ENCODE measurements around the gene CNTNAP2. TPM values are rescaled to one million over a fixed set of nuclear protein-coding genes. Genes with fewer than 3 reads are reported as not detected.

Gene CNTNAP2
- total RNA-seq, 4 donors from 2014 or later, result not detected

DNA sequence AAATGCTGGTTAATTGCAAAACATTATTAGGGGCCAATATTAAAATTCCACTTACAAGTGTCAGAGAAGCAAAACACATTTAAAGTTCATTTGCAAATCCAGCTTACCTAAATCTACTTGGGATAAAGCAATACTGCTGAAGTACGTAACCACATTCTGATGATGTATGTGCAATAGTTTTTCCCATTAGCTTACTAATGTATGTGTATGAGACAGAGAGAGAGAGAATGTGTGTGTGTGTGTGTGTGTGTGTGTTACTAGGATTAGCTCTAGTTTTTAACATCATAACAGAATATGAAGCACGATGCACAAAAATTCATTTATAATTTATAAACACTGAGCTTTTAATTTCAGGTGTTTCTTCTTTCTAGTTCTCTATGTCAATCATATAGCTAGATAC lies 1399.8 kb downstream of the CNTNAP2 start:
- no peaks in the 10 kb centered on the region for H3K4me1 ChIP-seq
- DNase-seq (no peak), ATAC-seq (no peak)
- intact Hi-C loops (cut with DNase I; ENCODE audit: low total_unique reads) (no loop called here), in situ Hi-C loops (cut with MboI; ENCODE audit: low sequenced_read_pairs in 4 of 4) (no loop called here)
- no peaks in the 10 kb centered on the region for H3K27me3 ChIP-seq
- no peak overlapping the region for H3K4me3 ChIP-seq
- no peak overlapping the region for H3K27ac ChIP-seq
- H3K9me3 ChIP-seq, result no peaks in the 10 kb centered on the region
- no peaks in the 10 kb centered on the region for H3K36me3 ChIP-seq
- no peak for TF ChIP-seq CTCF (IDR thresholded peaks at IDR 0.05 in 4 of 5, conservative IDR thresholded peaks at IDR 0.05 in 1 of 5)

DNA sequence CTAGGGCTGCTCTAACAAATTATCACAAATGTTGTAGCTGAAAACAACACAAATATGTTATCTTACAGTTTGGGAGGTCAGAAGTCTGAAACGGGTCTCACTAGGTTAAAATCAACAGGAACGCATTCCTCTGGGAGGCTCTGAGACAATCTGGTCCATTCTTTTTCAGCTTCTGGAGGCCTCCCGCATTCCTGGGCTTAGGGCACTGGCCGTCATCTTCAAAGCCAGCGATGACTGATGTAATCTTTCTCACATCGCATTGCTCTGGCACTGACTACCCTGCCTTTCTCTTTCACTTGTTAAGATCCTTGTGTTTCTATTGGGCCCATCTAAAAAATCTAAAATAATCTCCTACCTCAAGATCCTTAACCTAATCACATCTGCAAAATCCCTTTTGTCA lies 1402.5 kb downstream of the CNTNAP2 start:
- no peaks in the 10 kb centered on the region for H3K27me3 ChIP-seq
- no peaks in the 10 kb centered on the region for H3K4me1 ChIP-seq
- H3K27ac ChIP-seq, result no peak overlapping the region
- TF ChIP-seq CTCF (IDR thresholded peaks at IDR 0.05 in 4 of 5, conservative IDR thresholded peaks at IDR 0.05 in 1 of 5) (no peak), POLR2A (IDR thresholded peaks at IDR 0.05) (no peak)
- intact Hi-C loops (cut with DNase I; ENCODE audit: low total_unique reads), result no loop called here
- ATAC-seq (no peak), DNase-seq (no peak)
- no peak overlapping the region for H3K4me3 ChIP-seq
- H3K36me3 ChIP-seq, result no peaks in the 10 kb centered on the region
- in situ Hi-C loops (cut with MboI; ENCODE audit: low sequenced_read_pairs in 4 of 4), result no loop called here
- no peaks in the 10 kb centered on the region for H3K9me3 ChIP-seq

- Histone ChIP-seq H3K36me3 (no peaks in the 10 kb centered on the region), H3K27me3 (no peaks in the 10 kb centered on the region), H3K4me3 (no peak overlapping the region), H3K9me3 (no peaks in the 10 kb centered on the region), H3K27ac (no peak overlapping the region), H3K4me1 (no peaks in the 10 kb centered on the region)
- intact Hi-C loops (cut with DNase I; ENCODE audit: low total_unique reads), result no loop called here
- in situ Hi-C loops (cut with MboI; ENCODE audit: low sequenced_read_pairs in 4 of 4), result no loop called here
- no peak for ATAC-seq
- DNase-seq, result no peak
- TF ChIP-seq POLR2A (IDR thresholded peaks at IDR 0.05) (no peak), CTCF (IDR thresholded peaks at IDR 0.05 in 4 of 5, conservative IDR thresholded peaks at IDR 0.05 in 1 of 5) (no peak)
Measured at GRCh38 chr7:147523056-147523455, 1406.5 kb downstream of the CNTNAP2 start.

DNA sequence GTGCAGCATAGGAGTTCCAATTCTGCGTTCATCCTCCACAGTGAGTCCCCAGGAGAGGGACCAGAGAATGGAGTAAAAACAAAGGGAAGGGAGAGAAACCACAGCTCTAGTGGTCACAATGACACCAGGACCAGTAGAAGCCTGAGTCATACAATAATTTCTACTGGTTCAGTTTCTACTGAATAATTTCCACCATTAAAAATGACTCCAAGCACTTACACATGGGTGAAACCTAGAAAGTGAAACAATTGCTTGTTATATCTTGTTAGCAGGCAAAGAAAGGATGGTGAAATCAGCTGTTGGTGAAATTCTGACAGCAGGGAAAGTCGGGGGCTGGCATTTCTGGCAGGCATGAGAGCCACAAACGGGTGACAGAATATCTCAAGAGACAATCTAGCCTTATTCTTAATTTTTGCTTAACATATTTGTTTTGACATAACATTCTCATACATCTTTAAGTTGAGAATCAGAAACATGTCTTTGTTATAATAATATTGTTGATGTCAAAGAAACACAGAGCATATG lies 1408.2 kb downstream of the CNTNAP2 start:
- DNase-seq, result no peak
- Histone ChIP-seq H3K4me1 (no peaks in the 10 kb centered on the region), H3K36me3 (no peaks in the 10 kb centered on the region), H3K9me3 (no peaks in the 10 kb centered on the region), H3K27me3 (no peaks in the 10 kb centered on the region), H3K27ac (no peak overlapping the region), H3K4me3 (no peak overlapping the region)
- intact Hi-C loops (cut with DNase I; ENCODE audit: low total_unique reads) (no loop called here), in situ Hi-C loops (cut with MboI; ENCODE audit: low sequenced_read_pairs in 4 of 4) (no loop called here)
- ATAC-seq, result no peak
- TF ChIP-seq POLR2A (IDR thresholded peaks at IDR 0.05) (no peak), CTCF (IDR thresholded peaks at IDR 0.05 in 4 of 5, conservative IDR thresholded peaks at IDR 0.05 in 1 of 5) (no peak)

- ATAC-seq (no peak), DNase-seq (no peak)
- Histone ChIP-seq H3K4me3 (no peak overlapping the region), H3K27ac (no peak overlapping the region), H3K9me3 (no peaks in the 10 kb centered on the region), H3K4me1 (no peaks in the 10 kb centered on the region), H3K27me3 (no peaks in the 10 kb centered on the region), H3K36me3 (no peaks in the 10 kb centered on the region)
- no peak for TF ChIP-seq POLR2A (IDR thresholded peaks at IDR 0.05)
- no peak for TF ChIP-seq CTCF (IDR thresholded peaks at IDR 0.05 in 4 of 5, conservative IDR thresholded peaks at IDR 0.05 in 1 of 5)
- in situ Hi-C loops (cut with MboI; ENCODE audit: low sequenced_read_pairs in 4 of 4) (no loop called here), intact Hi-C loops (cut with DNase I; ENCODE audit: low total_unique reads) (no loop called here)
Measured at GRCh38 chr7:147525325-147525724, 1408.7 kb downstream of the CNTNAP2 start.

Measured in gastrocnemius medialis (tissue), 4 donors.